Sciatic nerve (tissue), 2 donors: ENCODE data around the gene TCOF1. TPM values are rescaled to one million over a fixed set of nuclear protein-coding genes. Genes with fewer than 3 reads are reported as not detected.

Experiments
- ATAC-seq: fragments of 200-7000 bp; cut with Tn5 transposase; one replicate; pipeline ENCODE4 v1.9.1; 2020; ENCODE audit warnings: mild to moderate bottlenecking, moderate library complexity
- DNase-seq: peaks from one replicate; pipeline ENCODE4 v3.0.0-alpha.2; 2020; ENCODE audit warnings: low spot score
- intact Hi-C: fragments of 100-400 bp; cut with DNase I; formaldehyde crosslinking; loops from one replicate; pipeline ENCODE4 v1.14.2; 2022
- total RNA-seq: library from RNA; stranded (reverse); fragmentation: NEBNext Ultra II Directional; extraction: Animal tissue kit (Norgen Biotek cat#: 25700); gene quantifications from one replicate; pipeline ENCODE4 v1.2.1, GENCODE V29; 2021
- donor health status: DM: no; HTN: no; CAD: no.
- donor health status: DM: no; HTN: no; CAD: no.

The TCOF1 gene
- total RNA-seq, 1 donor from 2014 or later = 30.0 TPM

GRCh38 chr5:150321211-150321610 is 36.3 kb upstream of the TCOF1 start:
- intact Hi-C loops = no loop called here
- DNase-seq (no peak), ATAC-seq (no peak)

GRCh38 chr5:150321784-150322183 is 35.7 kb upstream of the TCOF1 start:
- no peak for ATAC-seq
- intact Hi-C loops = no loop called here
- DNase-seq = no peak

- ATAC-seq = no peak
These were observed 35.3 kb upstream of the TCOF1 start for GRCh38 chr5:150322202-150322601.

GRCh38 chr5:150323092-150323491 is 34.4 kb upstream of the TCOF1 start:
- DNase-seq (no peak), ATAC-seq (no peak)
- intact Hi-C loops = no loop called here

More at GRCh38 chr5:150322202-150322601, 35.3 kb upstream of the TCOF1 start:
- no peak for DNase-seq
- intact Hi-C loops = no loop called here

GRCh38 chr5:150323819-150324218 is 33.7 kb upstream of the TCOF1 start:
- intact Hi-C loops = no loop called here
- DNase-seq (no peak), ATAC-seq (no peak)

GRCh38 chr5:150325426-150325825 is 32.1 kb upstream of the TCOF1 start:
- ATAC-seq = no peak

GRCh38 chr5:150326707-150327106 is 30.8 kb upstream of the TCOF1 start:
- intact Hi-C loops = no loop called here
- DNase-seq (no peak), ATAC-seq (no peak)

More at GRCh38 chr5:150325426-150325825, 32.1 kb upstream of the TCOF1 start:
- intact Hi-C loops = no loop called here
- DNase-seq = no peak

- intact Hi-C loops = no loop called here
- ATAC-seq (no peak), DNase-seq (no peak)
These were observed 30.4 kb upstream of the TCOF1 start for GRCh38 chr5:150327139-150327538.

GRCh38 chr5:150328515-150328914 is 29.0 kb upstream of the TCOF1 start:
- no peak for ATAC-seq
- DNase-seq = no peak
- intact Hi-C loops = no loop called here

GRCh38 chr5:150329038-150329437 is 28.5 kb upstream of the TCOF1 start:
- intact Hi-C loops = no loop called here

GRCh38 chr5:150329881-150330876 is 27.3 kb upstream of the TCOF1 start:
- intact Hi-C loops = no loop called here
- DNase-seq = no peak
- peak; percentile 55 for ATAC-seq

More at GRCh38 chr5:150329038-150329437, 28.5 kb upstream of the TCOF1 start:
- DNase-seq (no peak), ATAC-seq (no peak)

GRCh38 chr5:150333400-150333799 is 24.1 kb upstream of the TCOF1 start:
- DNase-seq (no peak), ATAC-seq (no peak)
- intact Hi-C loops = no loop called here

- ATAC-seq (no peak), DNase-seq (no peak)
- intact Hi-C loops = no loop called here
These were observed 21.7 kb upstream of the TCOF1 start for GRCh38 chr5:150335778-150336177.

GRCh38 chr5:150338546-150338945 is 19.0 kb upstream of the TCOF1 start:
- intact Hi-C loops = no loop called here
- DNase-seq (no peak), ATAC-seq (no peak)

GRCh38 chr5:150339165-150339564 is 18.3 kb upstream of the TCOF1 start:
- DNase-seq (no peak), ATAC-seq (peak; percentile 24)
- intact Hi-C loops = no loop called here

- intact Hi-C loops = no loop called here
- DNase-seq (no peak), ATAC-seq (no peak)
These were observed 17.7 kb upstream of the TCOF1 start for GRCh38 chr5:150339841-150340240.

GRCh38 chr5:150340614-150341255 is 16.8 kb upstream of the TCOF1 start:
- ATAC-seq (no peak), DNase-seq (no peak)
- intact Hi-C loops = no loop called here

GRCh38 chr5:150341331-150341730 is 16.2 kb upstream of the TCOF1 start:
- intact Hi-C loops = no loop called here
- DNase-seq = no peak

GRCh38 chr5:150341989-150342388 is 15.5 kb upstream of the TCOF1 start:
- DNase-seq (no peak), ATAC-seq (no peak)
- intact Hi-C loops = no loop called here

More at GRCh38 chr5:150341331-150341730, 16.2 kb upstream of the TCOF1 start:
- ATAC-seq = no peak

GRCh38 chr5:150342583-150342982 is 14.9 kb upstream of the TCOF1 start:
- DNase-seq (no peak), ATAC-seq (no peak)
- intact Hi-C loops = no loop called here
